ENCODE results near the gene ASB3. TPM values are rescaled to one million over a fixed set of nuclear protein-coding genes. Genes with fewer than 3 reads are reported as not detected.

Gene ASB3
- total and polyA plus RNA-seq, 2 donors (not counting 3 experiments of a cell fraction or from before 2014, with no cell fraction given): 20.3 to 20.5 TPM

DNA sequence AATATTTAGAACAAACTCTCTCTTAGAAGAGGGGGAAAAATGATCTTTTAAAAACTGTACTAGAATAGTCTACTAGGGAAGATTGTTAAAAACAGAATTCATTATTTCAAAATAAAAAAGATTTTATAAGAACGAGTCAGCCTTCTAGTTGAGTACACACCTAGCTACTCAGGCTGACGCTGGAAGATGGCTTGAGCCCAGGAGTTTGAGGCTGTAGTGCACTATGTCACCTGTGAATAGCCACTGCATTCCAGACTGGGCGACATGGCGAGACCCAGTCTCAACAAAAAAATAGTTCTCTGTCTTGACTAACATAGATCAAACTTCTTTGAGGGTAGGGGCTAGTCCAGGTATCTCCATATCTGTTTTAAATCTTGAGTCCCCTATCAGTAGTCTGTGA is 34.0 kb upstream of the ASB3 start:
- H3K27me3 ChIP-seq (ENCODE audit: control insufficient read depth in 2 of 2, insufficient read depth in 2 of 2, low read length in 2 of 2): no peaks in the 10 kb centered on the region
- TF ChIP-seq FOS (IDR thresholded peaks at IDR 0.05; ENCODE audit: borderline replicate concordance, insufficient read depth, low read length) (no peak), POLR2AphosphoS5 (IDR thresholded peaks at IDR 0.05; ENCODE audit: insufficient read depth, low read depth, low read length) (no peak), JUN (IDR thresholded peaks at IDR 0.05; ENCODE audit: borderline replicate concordance, insufficient read depth, insufficient read length, low read depth) (no peak), POLR2A (IDR thresholded peaks at IDR 0.05; ENCODE audit: low read depth, low read length) (no peak), MYC (IDR thresholded peaks at IDR 0.05; ENCODE audit: low read depth, low read length) (no peak), GATA2 (IDR thresholded peaks at IDR 0.05; ENCODE audit: insufficient read depth, insufficient read length, low read depth, low read length) (no peak), EZH2 (IDR thresholded peaks at IDR 0.05; ENCODE audit: borderline replicate concordance, low read depth, low read length, severe bottlenecking) (no peak)
- TF ChIP-seq, protein P1, sequence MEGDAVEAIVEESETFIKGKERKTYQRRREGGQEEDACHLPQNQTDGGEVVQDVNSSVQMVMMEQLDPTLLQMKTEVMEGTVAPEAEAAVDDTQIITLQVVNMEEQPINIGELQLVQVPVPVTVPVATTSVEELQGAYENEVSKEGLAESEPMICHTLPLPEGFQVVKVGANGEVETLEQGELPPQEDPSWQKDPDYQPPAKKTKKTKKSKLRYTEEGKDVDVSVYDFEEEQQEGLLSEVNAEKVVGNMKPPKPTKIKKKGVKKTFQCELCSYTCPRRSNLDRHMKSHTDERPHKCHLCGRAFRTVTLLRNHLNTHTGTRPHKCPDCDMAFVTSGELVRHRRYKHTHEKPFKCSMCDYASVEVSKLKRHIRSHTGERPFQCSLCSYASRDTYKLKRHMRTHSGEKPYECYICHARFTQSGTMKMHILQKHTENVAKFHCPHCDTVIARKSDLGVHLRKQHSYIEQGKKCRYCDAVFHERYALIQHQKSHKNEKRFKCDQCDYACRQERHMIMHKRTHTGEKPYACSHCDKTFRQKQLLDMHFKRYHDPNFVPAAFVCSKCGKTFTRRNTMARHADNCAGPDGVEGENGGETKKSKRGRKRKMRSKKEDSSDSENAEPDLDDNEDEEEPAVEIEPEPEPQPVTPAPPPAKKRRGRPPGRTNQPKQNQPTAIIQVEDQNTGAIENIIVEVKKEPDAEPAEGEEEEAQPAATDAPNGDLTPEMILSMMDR (IDR thresholded peaks at IDR 0.05; ENCODE audit: extremely low read depth in 1 of 2, insufficient read depth in 1 of 2, low read depth in 1 of 2, low read length in 2 of 2): no peak
- TF ChIP-seq, protein P2, sequence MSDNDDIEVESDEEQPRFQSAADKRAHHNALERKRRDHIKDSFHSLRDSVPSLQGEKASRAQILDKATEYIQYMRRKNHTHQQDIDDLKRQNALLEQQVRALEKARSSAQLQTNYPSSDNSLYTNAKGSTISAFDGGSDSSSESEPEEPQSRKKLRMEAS (IDR thresholded peaks at IDR 0.05; ENCODE audit: insufficient read depth, insufficient read length): no peak
- no peaks in the 10 kb centered on the region for H3K79me2 ChIP-seq (ENCODE audit: control insufficient read depth, insufficient read depth, low read length)
- H3K4me3 ChIP-seq (replicated peaks in 1 of 3; ENCODE audit: insufficient read depth in 1 of 3, low read depth in 1 of 3, low read length in 3 of 3): no peak overlapping the region
- no TSS peak for BruUV-seq (replicated peaks)
- H3K4me2 ChIP-seq (ENCODE audit: insufficient read depth, low read length): no peak overlapping the region
- CTCF ChIA-PET: interaction anchor here (0.9 kb wide), 1 partner anchor 41 kb away, joined by 3 read pairs; no protein-coding TSS in a partner anchor
- no peaks in the 10 kb centered on the region for H3K9me1 ChIP-seq (replicated peaks; ENCODE audit: control insufficient read depth, extremely low read depth, insufficient read depth, low read length)
- FAIRE-seq (no peak), DNase-seq (ENCODE audit: low read depth, low spot score) (no peak)
- no peak overlapping the region for H3K9ac ChIP-seq (replicated peaks; ENCODE audit: extremely low read depth, insufficient read depth, low read length)
- H3K36me3 ChIP-seq (ENCODE audit: control insufficient read depth in 2 of 2, extremely low read depth in 1 of 2, insufficient read depth in 2 of 2, low read length in 2 of 2): peaks cover 4 to 7% of the 10 kb centered on the region in 2 experiments
- dilution Hi-C loops (cut with MboI; ENCODE audit: extremely low pct_ligation_motif_present, low sequenced_read_pairs): no loop called here
- no peak overlapping the region for H2AFZ ChIP-seq (ENCODE audit: low read depth, low read length)
- H4K20me1 ChIP-seq (replicated peaks; ENCODE audit: control insufficient read depth, extremely low read depth, insufficient read depth, low read length): no peaks in the 10 kb centered on the region
- H3K27ac ChIP-seq (ENCODE audit: insufficient read depth, low read depth, low read length): no peak overlapping the region
- POLR2A ChIA-PET: no interaction called here
- no peaks in the 10 kb centered on the region for H3K4me1 ChIP-seq (ENCODE audit: control insufficient read depth, extremely low read depth, insufficient read depth, low read length)
- no peaks in the 10 kb centered on the region for H3K9me3 ChIP-seq (replicated peaks; ENCODE audit: control insufficient read depth, insufficient read depth, low read length)
- intact Hi-C loops (cut with micrococcal nuclease): no loop called here

Measured in endothelial cell of umbilical vein (primary cell).